Gastrocnemius medialis (tissue), 4 donors: Measurements from ENCODE around the gene EPB41L5.
"Not testable (repeated sequence)": the region's sequence is repeated elsewhere in the genome, so short reads cannot be mapped to it uniquely, and the experiment has no call there.

Source experiments
- CTCF ChIP-seq, 5 experiments: fragments of 450-650 bp in 3 of 5; fragments of 200-600 bp in 2 of 5; sonication (generic) in 2 of 5; IDR thresholded peaks in 4 of 5; conservative IDR thresholded peaks in 1 of 5; 1 replicate in 4 of 5; 2 replicates in 1 of 5; pipeline ENCODE4 v1.5.1; 2016 to 2019; ENCODE audit warnings: antibody characterized with exemption in 5 of 5, mild to moderate bottlenecking in 3 of 5, moderate library complexity in 3 of 5
- POLR2A ChIP-seq, 2 donors: fragments of 450-650 bp; IDR thresholded peaks; one replicate each; pipeline ENCODE4 v1.6.1; 2017; ENCODE audit warnings: antibody characterized with exemption in 2 of 2, mild to moderate bottlenecking in 2 of 2, moderate library complexity in 2 of 2

- TF ChIP-seq CTCF (IDR thresholded peaks at IDR 0.05 in 4 of 5, conservative IDR thresholded peaks at IDR 0.05 in 1 of 5); POLR2A (IDR thresholded peaks at IDR 0.05): not testable (repeated sequence)
Observed at GRCh38 chr2:120135013-120135412, 122.1 kb downstream of the EPB41L5 start.
